ENCODE data around the gene NUDT8. TPM values are rescaled to one million over a fixed set of nuclear protein-coding genes. Genes with fewer than 3 reads are reported as not detected.

NUDT8 gene
- total and polyA plus RNA-seq, 9 of the 15 experiments (the other 6 are each of a cell fraction or from before 2014, with no cell fraction given) = 0.23 to 27.8 (median 5.0) TPM

- TF ChIP-seq RCOR1 (IDR thresholded peaks at IDR 0.05; ENCODE audit: borderline replicate concordance in 1 of 2, low read depth in 2 of 2, low read length in 2 of 2) (peak; percentile 82 to 98), CBX8 (IDR thresholded peaks at IDR 0.05; ENCODE audit: borderline replicate concordance, extremely low read depth, low read depth, low read length, poor library complexity, severe bottlenecking) (no peak), NKRF (IDR thresholded peaks at IDR 0.05; ENCODE audit: borderline replicate concordance) (no peak), HMGN3 (IDR thresholded peaks at IDR 0.05; ENCODE audit: borderline replicate concordance, extremely low read depth, insufficient read length, low read depth, low read length) (no peak), ZC3H4 (CRISPR knock-in tag; IDR thresholded peaks at IDR 0.05; ENCODE audit: borderline replicate concordance) (no peak), ESRRB (CRISPR knock-in tag; IDR thresholded peaks at IDR 0.05; ENCODE audit: borderline replicate concordance) (no peak), CC2D1A (IDR thresholded peaks at IDR 0.05) (no peak), GABPB2 (CRISPR knock-in tag; conservative IDR thresholded peaks at IDR 0.05) (no peak), ILK (tag; IDR thresholded peaks at IDR 0.05; ENCODE audit: borderline replicate concordance, low read depth) (no peak), ARID4B (CRISPR knock-in tag; IDR thresholded peaks at IDR 0.05) (no peak), ETV5 (CRISPR knock-in tag; IDR thresholded peaks at IDR 0.05; ENCODE audit: low read depth) (no peak), KDM4B (IDR thresholded peaks at IDR 0.05; ENCODE audit: borderline replicate concordance in 2 of 2, low read depth in 1 of 2) (no peak)
Measured at GRCh38 chr11:67656278-67656922, 26.7 kb upstream of the NUDT8 start (continued).

Data from K562 (cell line).